PFSK-1 (cell line): ENCODE data around the gene ODF2L.

Experiments
- FOXP2 ChIP-seq: optimal IDR thresholded peaks from 2 replicates; pipeline ENCODE3; 2011; ENCODE audit warnings: borderline replicate concordance, control low read depth, inconsistent platforms; ENCODE audit not compliant: insufficient read depth; ENCODE audit errors: extremely low read length, extremely low read depth
- POLR2AphosphoS5 ChIP-seq: IDR thresholded peaks from 2 replicates; pipeline ENCODE4 v1.6.1; 2012; ENCODE audit warnings: low read depth, mild to moderate bottlenecking, control low read depth, low read length, moderate library complexity
- REST ChIP-seq, 2 experiments: IDR thresholded peaks; 2 replicates each; pipeline versions ENCODE4 v1.6.1 to v1.8.0; 2011 to 2012; ENCODE audit warnings: low read depth in 2 of 2, low read length in 2 of 2, control low read depth in 1 of 2, inconsistent platforms in 1 of 2, mild to moderate bottlenecking in 1 of 2, moderate library complexity in 1 of 2; ENCODE audit not compliant: insufficient read depth in 1 of 2
- SIN3A ChIP-seq: IDR thresholded peaks from 2 replicates; pipeline ENCODE4 v1.6.1; 2012; ENCODE audit warnings: mild to moderate bottlenecking, low read length, moderate library complexity, borderline replicate concordance; ENCODE audit not compliant: insufficient read depth
- TAF1 ChIP-seq: IDR thresholded peaks from 2 replicates; pipeline ENCODE4 v1.6.1; 2012; ENCODE audit warnings: low read length, control low read depth, borderline replicate concordance; ENCODE audit not compliant: insufficient read depth

GRCh38 chr1:86325264-86325663 is 70.9 kb downstream of the ODF2L start:
- TF ChIP-seq TAF1 (no peak), POLR2AphosphoS5 (no peak), REST (IDR thresholded peaks at IDR 0.05; ENCODE audit: insufficient read depth in 1 of 2, low read depth in 2 of 2, low read length in 2 of 2) (no peak), FOXP2 (no peak), SIN3A (no peak)
